ENCODE data around the gene EFCAB9.
"Not testable (repeated sequence)": the region's sequence is repeated elsewhere in the genome, so short reads cannot be mapped to it uniquely, and the experiment has no call there.

EFCAB9 gene

DNA sequence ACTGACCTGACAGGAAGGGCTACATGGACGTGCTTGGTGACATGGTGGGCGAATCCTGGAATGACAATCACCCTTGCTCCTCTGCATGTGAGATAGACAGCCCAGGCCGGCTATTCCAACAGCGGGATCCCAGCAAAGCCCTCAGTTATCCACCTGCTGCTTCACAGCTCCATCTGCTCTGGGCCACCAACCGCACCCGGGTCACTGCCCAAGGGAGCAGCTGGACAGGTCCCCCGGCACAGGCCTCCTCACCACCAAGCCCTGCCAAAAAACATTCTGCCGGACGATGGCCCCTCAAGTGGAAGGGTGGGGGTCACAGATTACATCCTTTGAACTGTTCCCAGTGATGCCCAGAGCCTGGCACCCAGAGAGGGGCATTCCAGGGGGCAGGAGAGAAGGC, 45.6 kb upstream of the EFCAB9 start:
- TF ChIP-seq, protein P1, sequence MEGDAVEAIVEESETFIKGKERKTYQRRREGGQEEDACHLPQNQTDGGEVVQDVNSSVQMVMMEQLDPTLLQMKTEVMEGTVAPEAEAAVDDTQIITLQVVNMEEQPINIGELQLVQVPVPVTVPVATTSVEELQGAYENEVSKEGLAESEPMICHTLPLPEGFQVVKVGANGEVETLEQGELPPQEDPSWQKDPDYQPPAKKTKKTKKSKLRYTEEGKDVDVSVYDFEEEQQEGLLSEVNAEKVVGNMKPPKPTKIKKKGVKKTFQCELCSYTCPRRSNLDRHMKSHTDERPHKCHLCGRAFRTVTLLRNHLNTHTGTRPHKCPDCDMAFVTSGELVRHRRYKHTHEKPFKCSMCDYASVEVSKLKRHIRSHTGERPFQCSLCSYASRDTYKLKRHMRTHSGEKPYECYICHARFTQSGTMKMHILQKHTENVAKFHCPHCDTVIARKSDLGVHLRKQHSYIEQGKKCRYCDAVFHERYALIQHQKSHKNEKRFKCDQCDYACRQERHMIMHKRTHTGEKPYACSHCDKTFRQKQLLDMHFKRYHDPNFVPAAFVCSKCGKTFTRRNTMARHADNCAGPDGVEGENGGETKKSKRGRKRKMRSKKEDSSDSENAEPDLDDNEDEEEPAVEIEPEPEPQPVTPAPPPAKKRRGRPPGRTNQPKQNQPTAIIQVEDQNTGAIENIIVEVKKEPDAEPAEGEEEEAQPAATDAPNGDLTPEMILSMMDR (IDR thresholded peaks at IDR 0.05; ENCODE audit: low read length, missing control alignments), result no peak
- no peak overlapping the region for H3K4me3 ChIP-seq (replicated peaks; ENCODE audit: low read depth, low read length)

DNA sequence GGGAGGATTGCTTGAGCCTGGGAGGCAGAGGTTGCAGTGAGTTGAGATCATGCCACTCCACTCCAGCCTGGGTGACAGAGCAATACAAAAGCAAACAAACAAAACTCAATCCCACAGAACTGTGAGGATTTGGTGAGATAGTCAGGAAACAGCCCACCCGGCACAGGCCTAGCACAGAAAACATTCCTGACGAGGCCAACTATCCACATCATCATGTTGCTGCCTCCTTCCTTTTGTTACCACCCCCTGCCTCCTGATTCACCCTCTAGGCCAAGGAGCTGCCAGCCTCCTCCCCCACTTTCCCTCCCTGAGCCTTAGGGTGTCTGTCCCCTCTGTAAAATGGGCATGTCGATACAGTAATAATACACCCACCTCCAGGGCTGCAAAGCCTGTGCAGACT, 44.9 kb upstream of the EFCAB9 start:
- TF ChIP-seq, protein P1 (IDR thresholded peaks at IDR 0.05; ENCODE audit: low read length, missing control alignments), result no peak
- peak; percentile 73 for DNase-seq (ENCODE audit: low read depth)
- H3K4me3 ChIP-seq (replicated peaks; ENCODE audit: low read depth, low read length), result no peak overlapping the region

More for the DNA sequence above, 45.6 kb upstream of the EFCAB9 start:
- no peak for DNase-seq (ENCODE audit: low read depth)

DNA sequence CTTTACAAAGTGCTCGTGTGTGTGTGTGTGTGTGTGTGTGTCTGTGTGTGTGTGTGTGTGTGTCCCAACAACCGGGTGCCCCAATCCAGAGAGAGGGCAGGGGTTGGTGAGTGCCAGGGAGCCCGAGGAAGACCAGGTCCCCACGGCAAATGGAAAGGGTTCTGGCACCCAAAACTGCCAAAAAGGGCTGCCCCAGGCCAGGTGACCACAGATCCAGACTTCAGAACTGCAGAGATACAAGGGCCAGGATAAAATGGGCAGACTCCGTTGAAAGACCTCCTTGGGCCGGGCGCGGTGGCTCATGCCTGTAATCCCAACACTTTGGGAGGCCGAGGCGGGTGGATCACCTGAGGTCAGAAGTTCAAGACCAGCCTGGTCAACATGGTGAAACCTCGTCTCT, 44.5 kb upstream of the EFCAB9 start:
- DNase-seq (ENCODE audit: low read depth); H3K4me3 ChIP-seq (replicated peaks; ENCODE audit: low read depth, low read length): not testable (repeated sequence)

DNA sequence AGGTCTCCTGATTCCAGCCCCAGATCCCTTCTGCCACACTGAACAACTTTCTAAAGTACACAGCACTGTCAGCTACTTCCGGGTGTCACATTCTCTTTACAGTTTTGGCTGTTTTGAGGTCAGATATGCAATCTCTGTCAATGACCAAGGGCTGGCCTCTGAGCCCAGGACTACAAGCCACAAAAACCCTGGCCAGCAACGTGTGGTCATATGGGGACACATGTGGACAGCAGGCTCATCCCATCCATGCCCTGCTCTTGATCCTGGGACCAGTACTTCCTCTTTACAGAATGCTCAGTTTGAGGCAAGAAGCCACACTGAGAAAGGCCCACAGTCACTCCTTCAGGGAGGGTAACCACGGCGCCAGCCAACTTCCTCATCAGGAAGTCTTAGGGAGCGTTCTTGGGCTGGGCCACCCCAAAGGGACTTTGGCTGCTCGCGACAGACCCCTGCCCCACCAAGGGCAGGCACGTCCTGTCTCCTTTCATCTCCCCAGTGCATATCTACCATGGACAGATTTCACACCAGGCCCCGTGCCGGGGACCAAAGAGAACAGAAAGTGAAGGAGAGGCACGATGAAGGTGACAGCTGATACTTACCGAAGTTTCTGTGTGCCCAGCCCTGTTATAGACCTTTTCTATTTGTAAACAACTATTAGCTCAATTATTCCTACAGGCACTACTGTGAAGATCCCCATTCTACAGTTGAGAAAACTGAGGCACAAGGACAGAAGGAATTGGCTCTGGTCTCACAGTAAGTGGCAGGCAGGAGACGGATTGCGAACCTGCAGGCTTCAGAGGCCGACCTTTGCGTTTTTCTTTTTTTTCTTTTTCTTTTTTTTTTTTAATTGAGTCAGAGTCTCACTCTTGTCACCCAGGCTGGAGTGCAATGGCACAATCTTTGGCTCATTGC, 43.2 kb upstream of the EFCAB9 start:
- no peak for DNase-seq (ENCODE audit: low read depth)
- TF ChIP-seq, protein P1 (IDR thresholded peaks at IDR 0.05; ENCODE audit: low read length, missing control alignments), result no peak
- H3K4me3 ChIP-seq (replicated peaks; ENCODE audit: low read depth, low read length), result no peak overlapping the region

DNA sequence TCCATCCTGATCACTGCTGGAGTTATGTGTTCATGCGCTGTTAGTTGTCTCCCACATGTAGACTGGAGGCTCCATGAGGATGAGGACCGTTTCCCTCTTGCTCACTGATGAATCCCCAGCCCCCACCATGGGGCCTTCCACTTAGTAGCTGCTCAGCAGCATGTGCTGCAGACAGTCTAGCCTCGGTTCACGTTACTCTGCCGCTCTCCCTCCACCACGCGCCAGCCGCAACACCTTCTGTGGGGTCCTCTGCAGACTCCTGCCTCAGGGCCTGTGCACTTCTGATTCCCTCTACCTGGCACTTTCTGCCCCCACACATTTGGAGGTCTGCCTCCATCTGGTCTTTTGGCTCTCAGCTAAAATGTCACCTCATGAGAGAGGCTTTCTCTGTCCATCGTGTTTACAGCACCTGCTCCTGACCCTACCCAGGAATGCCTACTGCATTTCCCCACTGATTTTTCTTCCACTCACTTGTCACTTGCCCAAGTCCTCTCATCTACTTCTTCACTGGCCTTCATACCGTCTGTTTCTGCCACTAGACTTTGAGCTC, 42.2 kb upstream of the EFCAB9 start:
- no peak for DNase-seq (ENCODE audit: low read depth)
- TF ChIP-seq, protein P1 (IDR thresholded peaks at IDR 0.05; ENCODE audit: low read length, missing control alignments), result no peak
- no peak overlapping the region for H3K4me3 ChIP-seq (replicated peaks; ENCODE audit: low read depth, low read length)

DNA sequence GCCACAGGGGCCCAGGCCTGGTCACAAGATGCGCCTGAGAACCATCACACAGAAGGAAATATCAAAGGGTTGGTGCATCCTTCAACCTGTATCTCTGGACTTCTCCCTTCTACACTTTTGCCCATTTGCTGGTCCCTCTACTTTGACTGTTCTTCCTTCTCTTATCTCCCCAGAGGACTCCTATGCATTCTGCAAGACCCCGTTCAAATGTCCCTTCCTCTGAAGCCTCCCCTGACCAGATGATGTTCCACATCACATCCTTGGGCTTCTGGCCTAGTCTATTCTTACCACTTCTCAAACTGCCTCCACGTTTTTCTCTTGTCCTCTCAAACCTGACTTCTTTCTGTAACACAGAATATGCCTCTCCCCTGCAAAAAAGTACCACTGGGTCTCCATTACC, 40.3 kb upstream of the EFCAB9 start:
- DNase-seq (ENCODE audit: low read depth), result no peak
- TF ChIP-seq, protein P1 (IDR thresholded peaks at IDR 0.05; ENCODE audit: low read length, missing control alignments), result no peak
- no peak overlapping the region for H3K4me3 ChIP-seq (replicated peaks; ENCODE audit: low read depth, low read length)

DNA sequence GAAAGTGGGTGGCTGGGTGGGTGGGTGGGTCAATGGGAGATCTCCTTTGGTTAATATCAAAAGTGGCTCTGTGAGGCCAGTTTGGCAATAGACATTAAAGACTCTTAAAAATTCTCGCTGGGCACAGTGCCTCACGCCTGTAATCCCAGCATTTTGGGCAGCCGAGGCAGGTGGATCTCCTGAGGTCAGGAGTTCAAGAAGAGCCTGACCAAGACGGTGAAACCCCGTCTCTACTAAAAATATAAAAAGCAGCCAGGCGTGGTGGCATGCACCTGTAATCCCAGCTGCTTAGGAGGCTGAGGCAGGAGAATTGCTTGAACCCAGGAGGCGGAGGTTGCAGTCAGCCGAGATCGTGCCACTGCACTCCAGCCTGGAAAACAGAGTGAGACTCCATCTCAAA, 38.9 kb upstream of the EFCAB9 start:
- not testable (repeated sequence) for DNase-seq (ENCODE audit: low read depth); H3K4me3 ChIP-seq (replicated peaks; ENCODE audit: low read depth, low read length)

DNA sequence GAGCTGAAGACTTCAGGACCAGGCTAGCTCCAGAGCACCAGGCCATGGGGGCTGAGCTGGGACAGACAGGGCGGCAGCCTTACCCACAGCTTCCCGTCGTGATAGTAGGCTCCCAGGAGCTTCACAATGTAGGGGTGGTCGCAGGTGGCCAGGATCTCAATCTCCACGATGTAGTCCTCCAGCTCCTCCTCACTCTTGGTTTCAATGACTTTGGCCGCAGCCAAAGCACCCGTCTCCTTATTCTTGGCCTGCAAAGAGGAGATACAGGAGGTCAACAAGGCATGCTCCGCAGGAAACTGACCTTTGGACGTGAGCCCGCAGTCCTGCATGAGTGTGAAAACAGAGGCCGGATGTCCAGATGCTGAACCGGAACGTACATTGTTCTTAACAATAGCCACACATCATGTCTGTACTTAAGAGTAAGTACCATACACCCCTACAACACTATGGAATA, 37.4 kb upstream of the EFCAB9 start:
- peak; percentile 40 for DNase-seq (ENCODE audit: low read depth)
- no peak overlapping the region for H3K4me3 ChIP-seq (replicated peaks; ENCODE audit: low read depth, low read length)
- TF ChIP-seq, protein P1 (IDR thresholded peaks at IDR 0.05; ENCODE audit: low read length, missing control alignments), result no peak

Data from fibroblast of pulmonary artery (primary cell).